Cardiac fibroblast (primary cell): ENCODE results near the gene CENPN.
A peak's percentile ranks its signal among the peaks of the same experiment; 100 is the strongest.

Source experiments
- DNase-seq, 2 donors: peaks; one replicate each; pipeline versions ENCODE4 v3.0.0 to v3.0.0-alpha.2; 2010; ENCODE audit warnings: low read depth in 2 of 2
- H3K4me3 ChIP-seq, 2 donors: replicated peaks in 1 of 2; 1 replicate in 1 of 2; 2 replicates in 1 of 2; pipeline ENCODE4 v1.5.1; 2011; ENCODE audit warnings: low read depth in 2 of 2, low read length in 2 of 2, mild to moderate bottlenecking in 2 of 2, moderate library complexity in 1 of 2
- TF ChIP-seq, protein P1 (sequence below): IDR thresholded peaks from one replicate; pipeline ENCODE4 v1.5.1; 2011; ENCODE audit warnings: low read depth, mild to moderate bottlenecking, low read length, inconsistent platforms

CENPN gene

DNA sequence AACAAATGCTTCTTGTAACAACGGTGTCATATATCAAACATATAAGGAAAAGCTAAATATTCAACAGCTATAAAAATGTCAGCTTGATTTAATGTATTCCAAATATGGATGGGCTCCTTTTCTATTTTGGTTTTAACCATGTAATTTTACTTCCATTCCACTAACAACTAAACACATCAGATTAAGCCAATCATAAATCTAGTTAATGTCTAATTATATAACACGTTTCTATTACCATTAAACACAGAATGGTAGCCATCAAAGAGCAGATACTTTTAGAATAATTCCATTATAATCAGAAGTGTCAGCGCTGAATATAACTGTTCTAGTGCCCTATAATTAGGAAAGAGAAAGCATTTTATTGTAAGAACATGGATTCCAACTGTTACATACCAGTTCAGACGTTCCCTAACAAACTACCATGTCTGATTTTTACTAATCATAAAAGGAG is 10.3 kb upstream of the CENPN start:
- TF ChIP-seq, protein P1, sequence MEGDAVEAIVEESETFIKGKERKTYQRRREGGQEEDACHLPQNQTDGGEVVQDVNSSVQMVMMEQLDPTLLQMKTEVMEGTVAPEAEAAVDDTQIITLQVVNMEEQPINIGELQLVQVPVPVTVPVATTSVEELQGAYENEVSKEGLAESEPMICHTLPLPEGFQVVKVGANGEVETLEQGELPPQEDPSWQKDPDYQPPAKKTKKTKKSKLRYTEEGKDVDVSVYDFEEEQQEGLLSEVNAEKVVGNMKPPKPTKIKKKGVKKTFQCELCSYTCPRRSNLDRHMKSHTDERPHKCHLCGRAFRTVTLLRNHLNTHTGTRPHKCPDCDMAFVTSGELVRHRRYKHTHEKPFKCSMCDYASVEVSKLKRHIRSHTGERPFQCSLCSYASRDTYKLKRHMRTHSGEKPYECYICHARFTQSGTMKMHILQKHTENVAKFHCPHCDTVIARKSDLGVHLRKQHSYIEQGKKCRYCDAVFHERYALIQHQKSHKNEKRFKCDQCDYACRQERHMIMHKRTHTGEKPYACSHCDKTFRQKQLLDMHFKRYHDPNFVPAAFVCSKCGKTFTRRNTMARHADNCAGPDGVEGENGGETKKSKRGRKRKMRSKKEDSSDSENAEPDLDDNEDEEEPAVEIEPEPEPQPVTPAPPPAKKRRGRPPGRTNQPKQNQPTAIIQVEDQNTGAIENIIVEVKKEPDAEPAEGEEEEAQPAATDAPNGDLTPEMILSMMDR: no peak
- peak overlapping the region in 1 of 2 donors; percentile 6 for H3K4me3 ChIP-seq
- DNase-seq: no peak

DNA sequence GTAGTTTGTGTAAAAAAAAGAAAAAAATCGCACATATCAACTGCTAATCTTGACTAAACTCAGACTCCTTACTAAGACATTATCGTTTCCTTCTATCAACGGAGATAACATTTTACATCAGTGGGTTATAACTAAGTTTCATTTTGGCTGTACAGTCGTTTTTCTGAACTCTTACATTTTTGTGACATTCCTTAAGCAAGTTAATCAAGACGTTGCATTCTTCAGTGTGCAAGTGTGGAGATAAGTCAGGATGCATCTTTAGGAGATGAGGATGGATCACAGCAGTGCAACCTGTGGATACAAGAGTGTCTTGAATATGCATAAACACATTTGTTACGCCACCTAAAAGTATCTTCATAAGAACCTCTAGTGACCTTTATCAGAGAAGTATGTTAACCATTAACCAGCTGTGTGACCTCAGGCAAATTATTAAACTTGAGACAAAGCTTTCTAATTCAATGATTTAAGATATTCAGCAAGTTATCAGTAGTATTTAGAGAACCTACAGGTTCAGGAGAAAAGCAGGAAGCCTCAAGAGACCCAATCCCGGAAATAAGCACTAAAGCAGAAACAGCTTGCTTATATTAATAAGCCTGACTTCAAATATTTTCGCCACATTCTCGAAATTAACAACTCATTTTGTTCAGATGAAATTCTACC is 9.7 kb upstream of the CENPN start:
- DNase-seq: peak; percentile 32 to 39
- H3K4me3 ChIP-seq: peak overlapping the region; percentile 6 to 16
- TF ChIP-seq, protein P1: no peak

DNA sequence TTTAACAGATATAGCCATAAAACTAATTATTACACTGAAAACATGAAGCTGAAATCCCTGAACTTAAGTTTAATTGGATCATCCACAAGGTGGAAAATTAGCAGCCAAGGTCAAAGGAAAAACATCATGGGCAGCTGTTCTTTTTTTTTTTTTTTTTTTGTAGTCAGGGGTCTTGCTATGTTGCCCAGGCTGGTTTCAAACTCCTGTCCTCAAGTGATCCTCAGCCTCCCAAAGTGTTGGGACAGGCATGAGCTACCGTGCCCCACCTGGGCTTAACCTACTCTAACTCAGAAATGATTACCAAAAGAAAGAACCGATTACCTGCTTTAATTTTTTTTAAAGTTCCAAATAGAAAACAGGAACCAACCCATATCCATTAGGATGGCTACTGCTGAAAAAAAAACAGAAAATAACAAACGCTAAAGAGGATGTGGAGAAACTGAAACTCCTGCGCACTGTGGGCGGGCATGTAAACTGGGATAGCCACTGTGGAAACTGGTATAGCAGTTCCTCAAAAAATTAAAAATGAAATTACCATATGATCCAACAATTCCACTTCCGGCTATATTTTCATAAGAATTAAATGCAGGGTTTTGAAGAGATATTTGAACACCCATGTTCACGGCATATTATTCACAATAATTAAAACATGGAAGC is 8.9 kb upstream of the CENPN start:
- H3K4me3 ChIP-seq: no peak overlapping the region
- no peak for DNase-seq
- TF ChIP-seq, protein P1: no peak

DNA sequence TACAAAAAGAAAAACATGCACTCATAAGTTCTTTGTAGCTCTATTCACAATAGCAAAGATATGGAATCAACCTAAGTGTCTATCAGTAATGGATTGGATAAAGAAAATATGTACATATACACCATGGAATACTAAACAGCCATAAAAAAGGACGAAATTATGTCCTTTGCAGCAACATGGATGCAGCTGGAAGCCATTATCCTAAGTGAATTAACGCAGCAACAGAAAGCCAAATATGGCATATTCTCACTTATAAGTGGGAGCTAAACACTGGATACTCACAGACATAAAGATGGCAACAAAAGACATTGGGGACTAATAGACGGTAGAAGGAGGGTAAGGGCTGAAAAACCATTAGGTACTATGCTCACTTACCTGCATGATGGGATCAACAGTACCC is 6.1 kb upstream of the CENPN start:
- no peak overlapping the region for H3K4me3 ChIP-seq
- DNase-seq: no peak
- TF ChIP-seq, protein P1: no peak

DNA sequence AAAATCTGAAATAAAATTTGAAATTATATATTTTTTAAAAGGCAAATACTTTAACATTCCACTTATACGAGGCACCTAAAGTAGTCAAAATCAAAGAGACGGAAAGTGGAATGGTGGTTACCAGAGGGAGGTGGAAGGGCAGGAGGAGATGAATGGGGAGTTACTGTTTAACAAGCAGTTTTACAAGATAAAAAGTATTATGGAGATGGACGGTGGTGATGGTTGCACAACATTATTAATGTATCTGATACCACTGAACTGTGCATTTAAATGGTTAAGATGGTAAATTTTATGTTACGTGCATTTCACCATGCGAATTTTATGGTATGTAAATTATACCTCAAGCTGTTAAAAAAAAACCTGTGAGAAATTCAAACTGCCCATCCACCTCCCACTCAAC is 5.7 kb upstream of the CENPN start:
- TF ChIP-seq, protein P1: no peak
- no peak overlapping the region for H3K4me3 ChIP-seq
- no peak for DNase-seq

DNA sequence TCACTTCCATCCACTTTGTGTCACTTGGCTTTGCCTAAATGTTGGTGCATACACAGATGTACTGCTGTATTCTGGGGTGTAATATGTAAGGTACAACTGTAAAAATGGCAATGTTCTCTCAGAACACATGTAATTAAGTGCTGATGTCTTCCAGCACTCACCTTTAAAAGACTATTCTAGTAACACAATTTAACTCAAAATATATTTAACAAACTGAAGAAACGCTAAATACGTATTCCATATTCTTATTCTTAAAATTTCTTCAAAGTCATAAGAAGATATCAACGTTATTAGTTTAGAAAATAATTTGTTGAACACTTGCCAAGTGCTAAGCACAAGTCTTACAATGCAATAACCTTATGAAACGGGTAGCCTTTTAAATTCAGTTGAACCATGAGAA is 4.0 kb upstream of the CENPN start:
- H3K4me3 ChIP-seq: no peak overlapping the region
- no peak for DNase-seq
- TF ChIP-seq, protein P1: no peak
